ENCODE data around the gene TLN1. TPM values are rescaled to one million over a fixed set of nuclear protein-coding genes. Genes with fewer than 3 reads are reported as not detected.

TLN1 gene
- polyA plus RNA-seq, 3 donors = 46.6 to 251 (median 93.0) TPM

- no peaks in the 10 kb centered on the region for H3K4me1 ChIP-seq (ENCODE audit: control insufficient read depth in 1 of 2, insufficient read depth in 2 of 2, low read length in 2 of 2)
These were observed 33.8 kb downstream of the TLN1 start for GRCh38 chr9:35698231-35698630.

GRCh38 chr9:35697486-35697885 lies 34.5 kb downstream of the TLN1 start:
- Mint-ChIP-seq H3K9me3 (no peaks in the 10 kb centered on the region), H3K36me3 (no peaks in the 10 kb centered on the region), H3K4me1 (no peaks in the 10 kb centered on the region), H3K27ac (peak overlapping the region in 3 of 7 donors; percentile 25 to 76 (median 48)), H3K27me3 (ENCODE audit: low read depth in 3 of 3) (peaks cover 0 to 2% (median 0%) of the 10 kb centered on the region in 3 donors), H3K4me3 (no peak overlapping the region)
- H3K9me3 ChIP-seq (replicated peaks in 1 of 2; ENCODE audit: control insufficient read depth in 1 of 2, insufficient read depth in 1 of 2, low read length in 2 of 2) = no peaks in the 10 kb centered on the region
- intact Hi-C loops (cut with micrococcal nuclease) = loop anchor here (2.0 to 10.0 kb wide), 3 partner anchors 40 to 93 kb away; partner anchors contain the start of genes CCDC107 (in 1 of the 2), RMRP (in 1 of the 2) and TESK1 (in 1 of the 2)
- no peak overlapping the region for H3K27ac ChIP-seq (ENCODE audit: low read depth in 1 of 2, low read length in 2 of 2)
- no peak for DNase-seq
- no peak overlapping the region for H3K4me3 ChIP-seq (replicated peaks in 1 of 3; ENCODE audit: low read depth in 2 of 3, low read length in 3 of 3)
- no peak for TF ChIP-seq CTCF (IDR thresholded peaks at IDR 0.05)
- H3K9ac ChIP-seq (ENCODE audit: insufficient read depth, low read length, poor library complexity, severe bottlenecking) = no peak overlapping the region
- peaks cover 66 to 69% of the 10 kb centered on the region in 2 donors for H3K36me3 ChIP-seq (replicated peaks in 1 of 2; ENCODE audit: control insufficient read depth in 1 of 2, insufficient read depth in 2 of 2, low read length in 2 of 2)
- no peaks in the 10 kb centered on the region for H3K27me3 ChIP-seq (ENCODE audit: control insufficient read depth in 2 of 2, insufficient read depth in 2 of 2, low read length in 2 of 2)
- no peak overlapping the region for H3K4me2 ChIP-seq (replicated peaks; ENCODE audit: extremely low read depth, low read length, poor library complexity, severe bottlenecking)
- peaks cover 70% of the 10 kb centered on the region for H4K20me1 ChIP-seq (ENCODE audit: insufficient read depth, low read length)
- no peak overlapping the region for H2AFZ ChIP-seq (ENCODE audit: insufficient read depth, low read depth, low read length, poor library complexity, severe bottlenecking)
- H3K79me2 ChIP-seq (ENCODE audit: insufficient read depth, low read length) = no peaks in the 10 kb centered on the region
- no peaks in the 10 kb centered on the region for H3K4me1 ChIP-seq (ENCODE audit: control insufficient read depth in 1 of 2, insufficient read depth in 2 of 2, low read length in 2 of 2)
- WGBS (ENCODE audit: insufficient coverage) = 93% methylated on average over 13 of the region's 14 CpGs

More at GRCh38 chr9:35698231-35698630, 33.8 kb downstream of the TLN1 start:
- H2AFZ ChIP-seq (ENCODE audit: insufficient read depth, low read depth, low read length, poor library complexity, severe bottlenecking) = no peak overlapping the region
- H3K27me3 ChIP-seq (ENCODE audit: control insufficient read depth in 2 of 2, insufficient read depth in 2 of 2, low read length in 2 of 2) = no peaks in the 10 kb centered on the region
- H3K36me3 Mint-ChIP-seq = peaks cover 0 to 7% of the 10 kb centered on the region in 2 donors
- no peak for TF ChIP-seq CTCF (IDR thresholded peaks at IDR 0.05)
- H3K27me3 Mint-ChIP-seq (ENCODE audit: low read depth in 3 of 3) = peaks cover 0 to 2% (median 0%) of the 10 kb centered on the region in 3 donors
- peak overlapping the region in 1 of 2 donors; percentile 14 for H3K27ac ChIP-seq (ENCODE audit: low read depth in 1 of 2, low read length in 2 of 2)
- intact Hi-C loops (cut with micrococcal nuclease) = loop anchor here (5.0 to 10.0 kb wide), 2 partner anchors 41 to 53 kb away; partner anchors contain the start of genes CCDC107 (in 1 of the 2) and RMRP (in 1 of the 2)
- no peaks in the 10 kb centered on the region for H3K79me2 ChIP-seq (ENCODE audit: insufficient read depth, low read length)
- H4K20me1 ChIP-seq (ENCODE audit: insufficient read depth, low read length) = peaks cover 78% of the 10 kb centered on the region
- no peak overlapping the region for H3K4me3 ChIP-seq (replicated peaks in 1 of 3; ENCODE audit: low read depth in 2 of 3, low read length in 3 of 3)
- 96% methylated on average over 5 of the region's 5 CpGs for WGBS (ENCODE audit: insufficient coverage)
- H3K4me3 Mint-ChIP-seq = no peak overlapping the region
- H3K9ac ChIP-seq (ENCODE audit: insufficient read depth, low read length, poor library complexity, severe bottlenecking) = no peak overlapping the region
- peaks cover 0 to 2% (median 0%) of the 10 kb centered on the region in 7 donors for H3K9me3 Mint-ChIP-seq
- H3K4me2 ChIP-seq (replicated peaks; ENCODE audit: extremely low read depth, low read length, poor library complexity, severe bottlenecking) = no peak overlapping the region
- H3K27ac Mint-ChIP-seq = no peak overlapping the region
- no peaks in the 10 kb centered on the region for H3K9me3 ChIP-seq (replicated peaks in 1 of 2; ENCODE audit: control insufficient read depth in 1 of 2, insufficient read depth in 1 of 2, low read length in 2 of 2)
- DNase-seq = no peak
- H3K36me3 ChIP-seq (replicated peaks in 1 of 2; ENCODE audit: control insufficient read depth in 1 of 2, insufficient read depth in 2 of 2, low read length in 2 of 2) = peaks cover 73 to 77% of the 10 kb centered on the region in 2 donors
- no peaks in the 10 kb centered on the region for H3K4me1 Mint-ChIP-seq

Data from CD14-positive monocyte (primary cell).